ENCODE results near the gene TMEM138. TPM values are rescaled to one million over a fixed set of nuclear protein-coding genes. Genes with fewer than 3 reads are reported as not detected.
A peak's percentile ranks its signal among the peaks of the same experiment; 100 is the strongest.

The TMEM138 gene
- polyA plus RNA-seq, 3 donors: 34.5 to 64.0 (median 50.7) TPM

- Histone ChIP-seq H3K4me2 (replicated peaks; ENCODE audit: extremely low read depth, low read length, poor library complexity, severe bottlenecking) (no peak overlapping the region), H4K20me1 (ENCODE audit: insufficient read depth, low read length) (no peaks in the 10 kb centered on the region), H3K27ac (ENCODE audit: low read depth in 1 of 2, low read length in 2 of 2) (peak overlapping the region; percentile 62 to 78), H3K27me3 (ENCODE audit: control insufficient read depth in 2 of 2, insufficient read depth in 2 of 2, low read length in 2 of 2) (no peaks in the 10 kb centered on the region), H3K4me3 (replicated peaks in 1 of 3; ENCODE audit: low read depth in 2 of 3, low read length in 3 of 3) (no peak overlapping the region), H3K79me2 (ENCODE audit: insufficient read depth, low read length) (no peaks in the 10 kb centered on the region), H2AFZ (ENCODE audit: insufficient read depth, low read depth, low read length, poor library complexity, severe bottlenecking) (no peak overlapping the region), H3K36me3 (replicated peaks in 1 of 2; ENCODE audit: control insufficient read depth in 1 of 2, insufficient read depth in 2 of 2, low read length in 2 of 2) (peaks cover 7 to 30% of the 10 kb centered on the region in 2 donors), H3K9ac (ENCODE audit: insufficient read depth, low read length, poor library complexity, severe bottlenecking) (no peak overlapping the region), H3K4me1 (ENCODE audit: control insufficient read depth in 1 of 2, insufficient read depth in 2 of 2, low read length in 2 of 2) (peaks cover 34 to 38% of the 10 kb centered on the region in 2 donors), H3K9me3 (replicated peaks in 1 of 2; ENCODE audit: control insufficient read depth in 1 of 2, insufficient read depth in 1 of 2, low read length in 2 of 2) (no peaks in the 10 kb centered on the region)
- peak in 1 of 3 donors; percentile 15 for DNase-seq
- no peak overlapping the region for H3K4me3 Mint-ChIP-seq
- H3K9me3 Mint-ChIP-seq: peaks cover 0 to 4% (median 0%) of the 10 kb centered on the region in 7 donors
- TF ChIP-seq CTCF (IDR thresholded peaks at IDR 0.05): no peak
- peak overlapping the region; percentile 69 to 96 (median 89) for H3K27ac Mint-ChIP-seq
- intact Hi-C loops (cut with micrococcal nuclease): no loop called here
- H3K36me3 Mint-ChIP-seq: peaks cover 17 to 25% of the 10 kb centered on the region in 2 donors
- WGBS (ENCODE audit: insufficient coverage): 100% methylated on average over 3 of the region's 6 CpGs
- H3K27me3 Mint-ChIP-seq (ENCODE audit: low read depth in 3 of 3): peaks cover 0 to 5% (median 0%) of the 10 kb centered on the region in 3 donors
- H3K4me1 Mint-ChIP-seq: peaks cover 32% of the 10 kb centered on the region
Observed at GRCh38 chr11:61377461-61378160, 15.4 kb downstream of the TMEM138 start.

DNA sequence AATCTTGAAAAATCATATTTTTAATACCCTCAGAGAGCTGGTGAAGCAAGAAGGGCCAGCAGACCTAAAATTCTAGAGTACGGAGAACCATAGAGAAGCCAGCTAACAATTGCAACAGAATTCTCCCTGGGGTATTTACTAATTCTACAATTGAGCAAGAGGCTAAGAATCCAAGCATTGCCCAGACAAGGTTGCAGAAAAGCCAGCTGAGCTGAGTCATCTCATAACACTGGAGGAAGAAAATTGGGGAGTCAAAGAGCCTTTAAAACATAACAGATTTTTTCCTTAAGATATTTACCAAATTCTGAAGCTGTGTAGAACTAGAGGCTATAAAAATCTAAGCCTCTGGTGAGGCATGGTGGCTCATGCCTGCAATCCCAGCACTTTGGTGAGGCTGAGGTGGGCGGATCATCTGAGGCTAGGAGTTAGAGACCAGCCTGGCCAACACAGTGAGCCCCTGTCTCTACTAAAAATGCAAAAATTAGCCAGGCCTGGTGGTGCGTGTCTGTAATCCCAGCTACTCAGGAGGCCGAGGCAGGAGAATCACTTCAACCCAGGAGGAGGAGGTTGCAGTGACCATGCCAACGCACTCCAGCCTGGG is 16.6 kb downstream of the TMEM138 start:
- no peaks in the 10 kb centered on the region for H4K20me1 ChIP-seq (ENCODE audit: insufficient read depth, low read length)
- H3K36me3 Mint-ChIP-seq: peaks cover 17 to 23% of the 10 kb centered on the region in 2 donors
- peaks cover 3 to 23% of the 10 kb centered on the region in 2 donors for H3K36me3 ChIP-seq (replicated peaks in 1 of 2; ENCODE audit: control insufficient read depth in 1 of 2, insufficient read depth in 2 of 2, low read length in 2 of 2)
- peak overlapping the region; percentile 30 for H3K4me2 ChIP-seq (replicated peaks; ENCODE audit: extremely low read depth, low read length, poor library complexity, severe bottlenecking)
- peaks cover 36% of the 10 kb centered on the region for H3K4me1 Mint-ChIP-seq
- H3K79me2 ChIP-seq (ENCODE audit: insufficient read depth, low read length): no peaks in the 10 kb centered on the region
- DNase-seq: peak; percentile 79 to 95 (median 90)
- peak overlapping the region; percentile 80 to 96 (median 89) for H3K27ac Mint-ChIP-seq
- intact Hi-C loops (cut with micrococcal nuclease): no loop called here
- H3K27me3 Mint-ChIP-seq (ENCODE audit: low read depth in 3 of 3): peaks cover 0 to 5% (median 0%) of the 10 kb centered on the region in 3 donors
- no peak overlapping the region for H2AFZ ChIP-seq (ENCODE audit: insufficient read depth, low read depth, low read length, poor library complexity, severe bottlenecking)
- no peaks in the 10 kb centered on the region for H3K27me3 ChIP-seq (ENCODE audit: control insufficient read depth in 2 of 2, insufficient read depth in 2 of 2, low read length in 2 of 2)
- peak overlapping the region; percentile 62 to 78 for H3K27ac ChIP-seq (ENCODE audit: low read depth in 1 of 2, low read length in 2 of 2)
- no peak for TF ChIP-seq CTCF (IDR thresholded peaks at IDR 0.05)
- H3K4me3 ChIP-seq (replicated peaks in 1 of 3; ENCODE audit: low read depth in 2 of 3, low read length in 3 of 3): peak overlapping the region in 1 of 3 experiments; percentile 18
- peaks cover 0 to 4% (median 0%) of the 10 kb centered on the region in 7 donors for H3K9me3 Mint-ChIP-seq
- H3K9ac ChIP-seq (ENCODE audit: insufficient read depth, low read length, poor library complexity, severe bottlenecking): peak overlapping the region; percentile 51
- H3K9me3 ChIP-seq (replicated peaks in 1 of 2; ENCODE audit: control insufficient read depth in 1 of 2, insufficient read depth in 1 of 2, low read length in 2 of 2): no peaks in the 10 kb centered on the region
- WGBS (ENCODE audit: insufficient coverage): 90% methylated on average over 2 of the region's 5 CpGs
- peaks cover 38 to 40% of the 10 kb centered on the region in 2 donors for H3K4me1 ChIP-seq (ENCODE audit: control insufficient read depth in 1 of 2, insufficient read depth in 2 of 2, low read length in 2 of 2)
- H3K4me3 Mint-ChIP-seq: peak overlapping the region in 1 of 2 donors; percentile 21
